RWPE1 (cell line): ENCODE measurements around the gene KRT10.

Source experiments
- CTCF ChIA-PET: fragments of 350-600 bp; sonication (Branson Sonifier 250); formaldehyde crosslinking; extraction: SDS; loops from one replicate; lab custom pipeline; 2021; lab: Yijun Ruan, JAX
- POLR2A ChIA-PET: fragments of 400-600 bp; formaldehyde crosslinking; extraction: SDS; loops from one replicate; lab custom pipeline; 2020; ENCODE audit warnings: antibody characterized with exemption; ENCODE audit not compliant: low non-redundant PET; lab: Yijun Ruan, JAX
- DNase-seq: peaks from one replicate; pipeline ENCODE4 v3.0.0; 2012; ENCODE audit warnings: low spot score
- H3K27ac ChIP-seq: fragments of 450-650 bp; 2 replicates; pipeline ENCODE4 v1.5.1; 2017
- TF ChIP-seq, protein P1 (sequence below): fragments of 450-650 bp; conservative IDR thresholded peaks from 2 replicates; pipeline ENCODE4 v1.5.1; 2017; ENCODE audit warnings: low read depth, mild to moderate bottlenecking

The KRT10 gene

DNA sequence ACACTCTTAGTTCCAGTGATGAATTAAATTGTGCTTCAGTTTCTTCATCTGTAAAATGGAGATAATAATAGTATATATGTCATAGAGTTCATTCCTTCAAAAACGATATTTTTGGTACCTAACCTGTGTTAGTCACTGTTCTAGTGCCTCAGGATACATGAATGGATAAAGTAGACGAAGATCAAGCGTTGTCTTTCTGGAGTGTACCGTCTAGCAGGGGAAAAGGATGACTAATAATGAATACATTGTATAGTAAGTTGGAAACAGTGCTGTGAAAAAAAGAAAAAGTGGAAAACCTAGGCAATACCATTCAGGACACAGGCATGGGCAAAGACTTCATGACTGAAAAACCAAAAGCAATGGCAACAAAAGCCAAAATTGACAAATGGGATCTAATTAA, 8.6 kb downstream of the KRT10 start:
- POLR2A ChIA-PET, result no interaction called here
- TF ChIP-seq, protein P1, sequence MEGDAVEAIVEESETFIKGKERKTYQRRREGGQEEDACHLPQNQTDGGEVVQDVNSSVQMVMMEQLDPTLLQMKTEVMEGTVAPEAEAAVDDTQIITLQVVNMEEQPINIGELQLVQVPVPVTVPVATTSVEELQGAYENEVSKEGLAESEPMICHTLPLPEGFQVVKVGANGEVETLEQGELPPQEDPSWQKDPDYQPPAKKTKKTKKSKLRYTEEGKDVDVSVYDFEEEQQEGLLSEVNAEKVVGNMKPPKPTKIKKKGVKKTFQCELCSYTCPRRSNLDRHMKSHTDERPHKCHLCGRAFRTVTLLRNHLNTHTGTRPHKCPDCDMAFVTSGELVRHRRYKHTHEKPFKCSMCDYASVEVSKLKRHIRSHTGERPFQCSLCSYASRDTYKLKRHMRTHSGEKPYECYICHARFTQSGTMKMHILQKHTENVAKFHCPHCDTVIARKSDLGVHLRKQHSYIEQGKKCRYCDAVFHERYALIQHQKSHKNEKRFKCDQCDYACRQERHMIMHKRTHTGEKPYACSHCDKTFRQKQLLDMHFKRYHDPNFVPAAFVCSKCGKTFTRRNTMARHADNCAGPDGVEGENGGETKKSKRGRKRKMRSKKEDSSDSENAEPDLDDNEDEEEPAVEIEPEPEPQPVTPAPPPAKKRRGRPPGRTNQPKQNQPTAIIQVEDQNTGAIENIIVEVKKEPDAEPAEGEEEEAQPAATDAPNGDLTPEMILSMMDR, result no peak
- CTCF ChIA-PET, result interaction anchor here (0.7 kb wide), 1 partner anchor 14 kb away, joined by 4 read pairs; no protein-coding TSS in a partner anchor

DNA sequence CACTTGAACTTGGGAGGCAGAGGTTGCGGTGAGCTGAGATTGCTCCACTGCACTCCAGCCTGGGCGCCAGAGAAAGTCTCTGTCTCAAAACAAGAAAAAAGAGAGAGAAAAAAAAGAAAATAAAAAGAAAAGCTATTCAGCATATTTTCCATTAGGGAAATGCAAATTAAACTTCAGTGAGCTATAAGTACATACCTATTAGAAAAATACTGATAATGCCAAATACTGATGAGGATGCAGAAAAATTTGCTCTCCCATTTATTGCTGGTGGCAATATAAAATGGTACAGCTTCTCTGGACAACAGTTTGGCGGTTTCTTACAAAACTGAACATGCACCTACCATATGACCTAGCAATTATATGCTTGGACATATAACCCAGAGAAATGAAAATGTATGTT, 9.8 kb downstream of the KRT10 start:
- CTCF ChIA-PET, result no interaction called here
- TF ChIP-seq, protein P1, result no peak
- POLR2A ChIA-PET, result no interaction called here

More for the DNA sequence above, 8.6 kb downstream of the KRT10 start:
- DNase-seq, result peak; percentile 79
- H3K27ac ChIP-seq, result no peak overlapping the region

DNA sequence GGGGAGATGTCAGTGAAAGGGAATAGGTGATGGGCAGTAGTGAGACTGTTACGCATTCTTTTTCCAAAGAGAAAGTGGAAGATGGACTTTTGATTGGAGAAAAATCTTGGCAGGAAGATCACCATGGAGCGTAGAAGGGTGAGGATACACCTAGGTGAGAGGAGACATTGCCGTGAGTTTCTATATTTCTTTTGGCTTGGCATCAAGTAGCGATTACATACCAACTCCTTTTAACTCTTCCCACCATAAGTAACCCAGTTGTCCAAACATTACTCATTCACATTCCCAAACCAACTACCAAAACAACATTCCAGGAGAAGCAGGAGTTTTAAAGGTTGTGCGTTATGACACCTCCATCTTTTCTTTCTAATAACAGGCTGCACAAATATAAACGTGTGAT, 11.9 kb downstream of the KRT10 start:
- POLR2A ChIA-PET, result no interaction called here
- TF ChIP-seq, protein P1, result no peak
- H3K27ac ChIP-seq, result no peak overlapping the region
- peak; percentile 79 for DNase-seq
- CTCF ChIA-PET, result interaction anchor here (0.7 kb wide), 1 partner anchor 63 kb away, joined by 8 read pairs; no protein-coding TSS in a partner anchor

More for the DNA sequence above, 9.8 kb downstream of the KRT10 start:
- DNase-seq, result no peak
- no peak overlapping the region for H3K27ac ChIP-seq

DNA sequence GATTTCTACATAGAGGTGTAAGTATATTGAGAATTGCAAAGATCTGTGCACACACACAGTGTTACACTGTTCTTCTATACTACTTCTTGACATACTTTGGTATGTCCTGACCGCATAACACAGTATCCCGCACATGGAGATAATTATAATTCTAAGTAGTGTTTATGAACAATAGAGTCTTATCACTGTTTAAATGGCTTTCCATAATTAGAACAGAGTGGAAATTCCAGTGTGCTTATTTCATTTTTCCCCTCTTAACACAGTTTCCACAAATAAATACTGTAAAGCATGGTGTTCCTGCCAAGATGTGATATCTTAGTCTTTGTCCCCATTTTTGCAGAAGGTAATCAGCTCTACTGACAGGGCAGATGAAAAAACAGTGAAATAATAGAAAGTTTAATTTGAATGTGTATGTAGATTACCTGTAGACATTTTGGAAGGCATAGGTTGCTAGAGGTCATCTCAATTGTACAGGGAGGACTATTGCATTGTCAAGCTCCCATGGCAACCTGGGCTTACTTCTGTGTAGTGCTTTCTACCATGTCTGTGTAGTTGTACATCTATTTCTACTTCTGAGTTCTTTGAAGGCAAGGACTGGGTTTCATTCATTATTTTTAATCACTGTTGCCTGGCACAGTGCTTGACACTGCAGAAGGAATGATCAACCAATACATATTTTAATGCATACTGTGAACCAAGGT, 12.5 kb downstream of the KRT10 start:
- DNase-seq, result no peak
- CTCF ChIA-PET, result interaction anchor here (0.9 kb wide), 1 partner anchor 853 kb away, joined by 3 read pairs; no protein-coding TSS in a partner anchor
- POLR2A ChIA-PET, result no interaction called here
- TF ChIP-seq, protein P1, result no peak
- H3K27ac ChIP-seq, result no peak overlapping the region

DNA sequence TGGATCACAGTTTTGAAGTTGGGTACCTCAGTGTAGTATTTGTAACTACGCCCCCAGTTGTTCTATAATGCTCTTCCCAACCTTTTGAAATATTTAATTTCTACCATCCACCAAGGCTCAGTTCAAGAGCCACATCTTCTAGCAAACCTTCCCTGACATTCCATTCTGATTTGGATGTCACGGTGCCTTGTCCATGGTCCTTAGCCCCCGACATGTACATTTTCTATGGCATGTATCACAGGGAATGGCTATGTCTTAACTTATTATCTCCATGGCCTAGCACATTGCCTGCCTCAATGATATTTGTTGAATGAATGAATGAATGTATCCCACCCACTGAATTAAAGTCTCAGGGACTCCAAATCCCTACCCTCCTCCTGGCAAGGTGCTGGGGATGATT, 16.3 kb downstream of the KRT10 start:
- no peak for DNase-seq
- TF ChIP-seq, protein P1, result no peak
- ChIA-PET CTCF (interaction anchor here (0.5 to 0.9 kb wide), 2 partner anchors 516 to 748 kb away, joined by 3 to 10 read pairs; no protein-coding TSS in a partner anchor), POLR2A (no interaction called here)
- no peak overlapping the region for H3K27ac ChIP-seq

DNA sequence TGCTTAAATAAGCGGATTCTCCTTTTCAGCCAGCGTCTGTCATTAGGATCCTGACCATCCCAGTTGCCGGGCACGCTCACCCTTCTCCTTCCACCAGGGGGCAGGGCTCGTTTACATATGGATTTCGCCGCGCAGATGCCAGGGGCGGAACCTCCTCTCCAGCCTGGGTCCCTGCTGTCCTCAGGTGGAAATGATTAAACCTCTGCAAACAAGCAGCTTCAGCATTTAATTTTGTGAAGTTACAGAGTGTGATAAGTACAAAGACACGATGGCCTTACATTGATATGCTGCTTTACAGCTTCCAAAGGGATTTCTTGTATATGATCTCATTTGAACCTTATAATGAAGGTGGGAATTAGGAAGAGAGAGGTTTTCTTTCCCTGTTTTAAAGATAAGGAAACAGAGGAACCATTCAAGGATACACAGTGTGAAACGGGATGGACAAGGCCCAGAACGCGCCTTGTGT, 18.8 kb downstream of the KRT10 start:
- TF ChIP-seq, protein P1, result peak; percentile 86
- ChIA-PET CTCF (interaction anchor here (0.6 to 2.3 kb wide), 13 partner anchors 8 to 859 kb away, joined by 3 to 8 read pairs (median 3); no protein-coding TSS in a partner anchor), POLR2A (no interaction called here)
- peak; percentile 88 for DNase-seq
- no peak overlapping the region for H3K27ac ChIP-seq
